ENCODE measurements around the gene CEACAM21.
"Not testable (repeated sequence)": the region's sequence is repeated elsewhere in the genome, so short reads cannot be mapped to it uniquely, and the experiment has no call there.

GRCh38 chr19:41582577-41583182 lies 6.7 kb downstream of the CEACAM21 start:
- not testable (repeated sequence) for TF ChIP-seq CTCF (IDR thresholded peaks at IDR 0.05; ENCODE audit: low read depth, low read length); EZH2phosphoT487 (IDR thresholded peaks at IDR 0.05; ENCODE audit: low read depth)
